ENCODE results near the gene OCA2. TPM values are rescaled to one million over a fixed set of nuclear protein-coding genes. Genes with fewer than 3 reads are reported as not detected.

Gene OCA2
- total RNA-seq, 2 donors from 2014 or later: 0.10 to 0.82 TPM

- Histone ChIP-seq H3K9me3 (no peaks in the 10 kb centered on the region), H3K27me3 (no peaks in the 10 kb centered on the region), H3K4me1 (no peaks in the 10 kb centered on the region), H3K36me3 (no peaks in the 10 kb centered on the region), H3K27ac (no peak overlapping the region), H3K4me3 (no peak overlapping the region), H3K9ac (ENCODE audit: low read depth in 2 of 2, low read length in 2 of 2) (no peak overlapping the region)
- TF ChIP-seq CTCF (IDR thresholded peaks at IDR 0.05): no peak
- DNase-seq: no peak
- intact Hi-C loops (cut with DNase I): no loop called here
Measured at GRCh38 chr15:27835233-27835939, 263.7 kb downstream of the OCA2 start.

DNA sequence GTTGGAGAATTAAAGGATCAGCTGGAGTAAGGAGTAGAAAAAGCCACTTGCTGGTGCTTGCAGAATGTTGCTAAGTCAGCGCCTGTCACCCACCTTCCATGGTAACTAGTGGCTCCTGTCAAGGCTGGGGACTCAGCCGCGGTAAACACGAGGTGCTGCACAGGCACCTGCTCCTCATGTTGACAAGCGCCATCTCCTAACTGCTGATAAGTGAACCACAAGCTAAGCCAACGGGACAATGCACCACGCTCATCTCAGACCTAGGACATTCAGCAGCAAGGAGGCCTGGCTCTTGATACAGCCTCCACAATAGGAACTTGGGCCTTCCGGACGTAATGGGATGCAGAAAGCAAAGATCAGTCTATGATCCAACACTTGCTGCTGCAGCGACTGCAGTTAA is 264.4 kb downstream of the OCA2 start:
- intact Hi-C loops (cut with DNase I): no loop called here
- no peaks in the 10 kb centered on the region for H3K27me3 ChIP-seq
- DNase-seq: no peak
- TF ChIP-seq CTCF (IDR thresholded peaks at IDR 0.05): no peak
- H3K9ac ChIP-seq (ENCODE audit: low read depth in 2 of 2, low read length in 2 of 2): no peak overlapping the region
- H3K4me1 ChIP-seq: no peaks in the 10 kb centered on the region
- no peaks in the 10 kb centered on the region for H3K9me3 ChIP-seq
- no peak overlapping the region for H3K27ac ChIP-seq
- H3K36me3 ChIP-seq: no peaks in the 10 kb centered on the region
- H3K4me3 ChIP-seq: no peak overlapping the region

DNA sequence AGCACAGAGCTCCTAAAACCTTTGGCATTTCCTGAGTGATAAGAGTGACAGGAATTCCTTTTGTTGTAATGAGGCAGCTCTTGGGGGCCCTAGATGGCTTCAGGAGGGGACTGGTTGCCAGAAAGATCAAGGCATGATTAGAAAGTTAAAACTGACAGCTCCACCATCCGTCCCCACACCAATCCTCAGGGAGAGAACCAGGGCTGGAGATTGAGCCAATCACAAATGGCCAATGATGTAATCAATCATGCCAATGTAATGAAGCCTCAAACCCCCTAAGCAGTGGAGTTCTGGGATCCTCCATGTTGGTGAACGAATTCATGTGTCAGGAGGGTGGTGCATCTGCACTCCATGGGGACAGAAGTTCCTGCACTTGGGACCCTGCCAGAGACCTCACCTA is 265.1 kb downstream of the OCA2 start:
- H3K36me3 ChIP-seq: no peaks in the 10 kb centered on the region
- H3K27ac ChIP-seq: no peak overlapping the region
- DNase-seq: no peak
- no peak for TF ChIP-seq CTCF (IDR thresholded peaks at IDR 0.05)
- H3K4me3 ChIP-seq: no peak overlapping the region
- intact Hi-C loops (cut with DNase I): no loop called here
- H3K27me3 ChIP-seq: no peaks in the 10 kb centered on the region
- H3K9ac ChIP-seq (ENCODE audit: low read depth in 2 of 2, low read length in 2 of 2): no peak overlapping the region
- H3K4me1 ChIP-seq: no peaks in the 10 kb centered on the region
- no peaks in the 10 kb centered on the region for H3K9me3 ChIP-seq

- no peaks in the 10 kb centered on the region for H3K9me3 ChIP-seq
- TF ChIP-seq CTCF (IDR thresholded peaks at IDR 0.05): no peak
- DNase-seq: no peak
Measured at GRCh38 chr15:27833178-27833577, 265.9 kb downstream of the OCA2 start.

DNA sequence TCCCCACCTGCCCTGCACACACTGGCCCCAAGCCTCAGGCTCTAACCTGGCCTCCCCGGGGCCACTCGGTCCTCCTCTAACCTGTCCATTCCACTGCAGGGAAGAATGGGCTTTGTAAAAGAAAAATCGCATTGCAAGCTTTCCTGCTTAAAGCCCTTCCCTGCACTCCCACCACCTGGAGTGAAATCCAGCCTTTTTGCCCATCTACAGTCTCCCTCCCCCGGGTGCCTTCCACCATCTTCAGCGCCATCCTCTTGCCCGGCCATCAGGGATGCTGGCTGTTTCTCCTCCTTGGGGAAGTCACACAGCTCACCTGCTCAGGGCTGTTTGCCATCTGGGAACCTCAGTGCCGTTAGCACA is 266.9 kb downstream of the OCA2 start:
- no peaks in the 10 kb centered on the region for H3K27me3 ChIP-seq
- no peak for DNase-seq
- intact Hi-C loops (cut with DNase I): no loop called here
- H3K9ac ChIP-seq (ENCODE audit: low read depth in 2 of 2, low read length in 2 of 2): no peak overlapping the region
- no peak overlapping the region for H3K27ac ChIP-seq
- no peak for TF ChIP-seq CTCF (IDR thresholded peaks at IDR 0.05)
- no peaks in the 10 kb centered on the region for H3K4me1 ChIP-seq
- no peaks in the 10 kb centered on the region for H3K36me3 ChIP-seq
- H3K4me3 ChIP-seq: no peak overlapping the region
- no peaks in the 10 kb centered on the region for H3K9me3 ChIP-seq

More at GRCh38 chr15:27833178-27833577, 265.9 kb downstream of the OCA2 start:
- H3K4me3 ChIP-seq: no peak overlapping the region
- no peaks in the 10 kb centered on the region for H3K27me3 ChIP-seq
- no peak overlapping the region for H3K9ac ChIP-seq (ENCODE audit: low read depth in 2 of 2, low read length in 2 of 2)
- no peaks in the 10 kb centered on the region for H3K36me3 ChIP-seq
- no peak overlapping the region for H3K27ac ChIP-seq
- no peaks in the 10 kb centered on the region for H3K4me1 ChIP-seq
- intact Hi-C loops (cut with DNase I): no loop called here

Data from colonic mucosa (tissue), 4 donors.